GM12878 (cell line): ENCODE measurements around the gene IRS2. TPM values are rescaled to one million over a fixed set of nuclear protein-coding genes. Genes with fewer than 3 reads are reported as not detected.

Experiments
- ATAC-seq: fragments of 200-7000 bp; cut with Tn5 transposase; 3 replicates; pipeline ENCODE4 v1.9.1; 2020; ENCODE audit warnings: mild to moderate bottlenecking, moderate library complexity
- BruUV-seq: library from RNA; stranded (reverse); fragments of 400-500 nt; replicated peaks from 2 replicates; lab custom pipeline; 2021; lab: Mats Ljungman, UMichigan
- CTCF ChIA-PET: fragments of 300-600 bp; sonication (Branson Sonifier 250); formaldehyde crosslinking; extraction: SDS; loops from one replicate; lab custom pipeline; 2021; ENCODE audit warnings: inconsistent platforms; lab: Yijun Ruan, JAX
- POLR2A ChIA-PET: fragments of 350-600 bp; formaldehyde crosslinking; extraction: SDS; loops from one replicate; lab custom pipeline; 2021; ENCODE audit warnings: inconsistent platforms; lab: Charles Lee
- RAD21 ChIA-PET: fragments of 300-600 bp; sonication (Branson Sonifier 250); formaldehyde crosslinking; loops from one replicate; lab custom pipeline; 2023; ENCODE audit warnings: antibody characterized with exemption; ENCODE audit not compliant: unreplicated experiment; lab: Charles Lee
- SMC1A ChIA-PET: fragments of 300-600 bp; sonication (Branson Sonifier 250); formaldehyde crosslinking; loops from one replicate; lab custom pipeline; 2023; ENCODE audit not compliant: unreplicated experiment, uncharacterized antibody; lab: Charles Lee
- DNase-seq: peaks from one replicate; pipeline ENCODE4 v3.0.0-alpha.2; 2011; ENCODE audit warnings: low read depth, low spot score
- FAIRE-seq: peaks from 3 replicates; lab custom pipeline; 2011; peaks lifted over from hg19 to GRCh38; lab: Jason Lieb, UNC
- H2AFZ ChIP-seq: 2 replicates; pipeline ENCODE4 v1.6.0; 2011; ENCODE audit warnings: low read depth, low read length, control low read depth; ENCODE audit not compliant: control insufficient read depth
- H3K27ac ChIP-seq: 2 replicates; pipeline ENCODE4 v1.5.1; 2011; ENCODE audit warnings: control low read depth; ENCODE audit not compliant: control insufficient read depth, insufficient read depth
- H3K27me3 ChIP-seq, 2 experiments: replicated peaks in 1 of 2; 2 replicates each; pipeline versions ENCODE4 v1.6.0 to v1.6.1; 2011; ENCODE audit warnings: low read length in 1 of 2; ENCODE audit not compliant: control insufficient read depth in 2 of 2, insufficient read depth in 2 of 2
- H3K36me3 ChIP-seq, 2 experiments: 2 replicates each; pipeline ENCODE4 v1.5.1; 2011; ENCODE audit warnings: low read length in 1 of 2; ENCODE audit not compliant: control insufficient read depth in 2 of 2, insufficient read depth in 2 of 2
- H3K4me1 ChIP-seq: 2 replicates; pipeline ENCODE4 v1.6.1; 2011; ENCODE audit warnings: mild to moderate bottlenecking, low read length, moderate library complexity, mixed read lengths; ENCODE audit not compliant: control insufficient read depth, insufficient read depth
- H3K4me2 ChIP-seq: 2 replicates; pipeline ENCODE4 v1.6.0; 2011; ENCODE audit warnings: control low read depth; ENCODE audit not compliant: control insufficient read depth, insufficient read depth
- H3K4me3 ChIP-seq: fragments of 200-600 bp; sonication (generic); 2 replicates; pipeline ENCODE4 v1.5.1; 2016
- H3K79me2 ChIP-seq: 2 replicates; pipeline ENCODE4 v1.6.0; 2011; ENCODE audit warnings: low read length; ENCODE audit not compliant: control insufficient read depth, insufficient read depth
- H3K9ac ChIP-seq: 2 replicates; pipeline ENCODE4 v1.8.0; 2011; ENCODE audit warnings: low read length, control low read depth, mixed read lengths; ENCODE audit not compliant: control insufficient read depth, insufficient read depth
- H3K9me3 ChIP-seq: replicated peaks from 3 replicates; pipeline ENCODE4 v1.5.1; 2011; ENCODE audit warnings: mild to moderate bottlenecking, low read length; ENCODE audit not compliant: control insufficient read depth, insufficient read depth
- H4K20me1 ChIP-seq: 2 replicates; pipeline ENCODE4 v1.6.0; 2011; ENCODE audit not compliant: control insufficient read depth, insufficient read depth
- MTA2 ChIP-seq: fragments of 450-650 bp; IDR thresholded peaks from 2 replicates; pipeline ENCODE4 v1.6.1; 2016; ENCODE audit warnings: low read depth, mild to moderate bottlenecking, moderate library complexity
- NBN ChIP-seq: fragments of 450-650 bp; IDR thresholded peaks from 2 replicates; pipeline ENCODE4 v1.6.1; 2016
- NR2F1 ChIP-seq: fragments of 450-650 bp; conservative IDR thresholded peaks from 2 replicates; pipeline ENCODE4 v1.6.1; 2017; ENCODE audit warnings: mild to moderate bottlenecking
- PAX5 ChIP-seq: IDR thresholded peaks from 2 replicates; pipeline ENCODE4 v1.6.1; 2011; ENCODE audit warnings: low read depth, low read length, borderline replicate concordance
- TCF12 ChIP-seq: IDR thresholded peaks from 2 replicates; pipeline ENCODE4 v1.6.1; 2011; ENCODE audit warnings: low read depth, mild to moderate bottlenecking, low read length
- WGBS: methylation state at CpG from one replicate; pipeline ENCODE4 v1.1.6; 2016; ENCODE audit warnings: low lambda C conversion rate; ENCODE audit not compliant: insufficient replicate concordance, insufficient coverage; ENCODE audit errors: missing lambda C conversion rate; 5-methylcytosine and 5-hydroxymethylcytosine counted together
- in situ Hi-C: fragments of 300-500 bp; cut with MboI; formaldehyde crosslinking; loops from 9 replicates; pipeline ENCODE4 v1.14.3; 2018; ENCODE audit warnings: mixed read lengths
- intact Hi-C: fragments of 100-400 bp; cut with micrococcal nuclease; formaldehyde crosslinking; loops from one replicate; pipeline ENCODE4 v1.14.2; 2022; ENCODE audit not compliant: unreplicated experiment
- polyA plus RNA-seq, 11 experiments: library from polyadenylated mRNA; depleted of rRNA in 4 of 11; unstranded in 6 of 11; stranded (reverse) in 5 of 11; fragments of >200 nt; fragmentation: Nextera tagmentation in 4 of 11; fragmentation: Illumina TruSeq in 1 of 11; extraction: Ambion mirVana in 4 of 11; extraction: Trizol in 1 of 11; gene quantifications; 1 replicate in 1 of 11; 2 replicates in 10 of 11; pipeline versions ENCODE4 v1.2.1 to v1.2.3, GENCODE V29; 2011 to 2016; ENCODE audit warnings: inconsistent platforms in 2 of 11, missing spikeins in 2 of 11, low read depth in 1 of 11
- total RNA-seq, 4 experiments: library from RNA; depleted of rRNA in 3 of 4; stranded (reverse); fragments of >200 nt in 3 of 4; fragmentation: Illumina TruSeq in 1 of 4; extraction: Trizol in 1 of 4; gene quantifications; 2 replicates each; pipeline versions ENCODE4 v1.2.1 to v1.2.3, GENCODE V29; 2013 to 2021
- TF ChIP-seq, protein P1 (sequence below): fragments of 450-650 bp; IDR thresholded peaks from 2 replicates; pipeline ENCODE4 v1.6.1; 2016; ENCODE audit warnings: mild to moderate bottlenecking
- TF ChIP-seq, protein P2 (sequence below): fragments of 450-650 bp; IDR thresholded peaks from 2 replicates; pipeline ENCODE4 v1.6.1; 2016; ENCODE audit warnings: mild to moderate bottlenecking, moderate library complexity, borderline replicate concordance
- TF ChIP-seq, protein P3 (sequence below): fragments of 450-650 bp; IDR thresholded peaks from 2 replicates; pipeline ENCODE4 v1.6.1; 2018; ENCODE audit warnings: borderline replicate concordance, mild to moderate bottlenecking; ENCODE audit not compliant: partially characterized antibody
- TF ChIP-seq, protein P4 (sequence below): fragments of 450-650 bp; IDR thresholded peaks from 2 replicates; pipeline ENCODE4 v1.6.1; 2017; ENCODE audit warnings: borderline replicate concordance

The IRS2 gene
- total and polyA plus RNA-seq, 10 of the 15 experiments (the other 5 are each of a cell fraction or from before 2014, with no cell fraction given) = 0.01 to 0.31 (median 0.07) TPM; not detected in 6

DNA sequence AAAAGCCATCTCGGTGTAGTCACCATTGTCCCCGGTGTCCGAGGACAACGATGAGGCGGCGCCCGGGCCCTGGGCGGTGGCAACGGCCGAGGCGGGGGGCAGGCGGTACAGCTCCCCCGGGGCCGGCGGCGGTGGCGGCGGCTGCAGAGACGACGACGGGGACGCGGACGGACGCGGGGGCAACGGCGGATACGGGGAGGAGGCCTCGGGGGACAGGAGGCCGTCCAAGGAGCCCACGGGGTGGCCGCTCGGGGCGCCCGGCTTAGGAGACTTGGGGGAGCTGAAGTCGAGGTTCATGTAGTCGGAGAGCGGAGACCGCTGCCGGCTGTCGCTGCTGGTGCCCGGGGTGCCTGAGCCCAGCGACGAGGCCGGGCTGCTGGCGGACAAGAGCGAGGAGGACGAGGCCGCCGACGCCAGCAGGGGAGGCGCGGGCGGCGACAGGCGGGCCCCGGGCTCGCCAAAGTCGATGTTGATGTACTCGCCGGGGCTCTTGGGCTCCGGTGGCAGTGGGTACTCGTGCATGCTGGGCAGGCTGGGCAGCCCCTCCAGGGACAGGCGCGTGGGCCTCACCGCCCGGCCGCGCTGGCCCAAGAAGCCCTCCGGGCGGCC, 3.5 kb downstream of the IRS2 start (continued):
- TF ChIP-seq, protein P1, sequence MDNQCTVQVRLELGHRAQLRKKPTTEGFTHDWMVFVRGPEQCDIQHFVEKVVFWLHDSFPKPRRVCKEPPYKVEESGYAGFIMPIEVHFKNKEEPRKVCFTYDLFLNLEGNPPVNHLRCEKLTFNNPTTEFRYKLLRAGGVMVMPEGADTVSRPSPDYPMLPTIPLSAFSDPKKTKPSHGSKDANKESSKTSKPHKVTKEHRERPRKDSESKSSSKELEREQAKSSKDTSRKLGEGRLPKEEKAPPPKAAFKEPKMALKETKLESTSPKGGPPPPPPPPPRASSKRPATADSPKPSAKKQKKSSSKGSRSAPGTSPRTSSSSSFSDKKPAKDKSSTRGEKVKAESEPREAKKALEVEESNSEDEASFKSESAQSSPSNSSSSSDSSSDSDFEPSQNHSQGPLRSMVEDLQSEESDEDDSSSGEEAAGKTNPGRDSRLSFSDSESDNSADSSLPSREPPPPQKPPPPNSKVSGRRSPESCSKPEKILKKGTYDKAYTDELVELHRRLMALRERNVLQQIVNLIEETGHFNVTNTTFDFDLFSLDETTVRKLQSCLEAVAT = no peak
- no peak for TF ChIP-seq TCF12

DNA sequence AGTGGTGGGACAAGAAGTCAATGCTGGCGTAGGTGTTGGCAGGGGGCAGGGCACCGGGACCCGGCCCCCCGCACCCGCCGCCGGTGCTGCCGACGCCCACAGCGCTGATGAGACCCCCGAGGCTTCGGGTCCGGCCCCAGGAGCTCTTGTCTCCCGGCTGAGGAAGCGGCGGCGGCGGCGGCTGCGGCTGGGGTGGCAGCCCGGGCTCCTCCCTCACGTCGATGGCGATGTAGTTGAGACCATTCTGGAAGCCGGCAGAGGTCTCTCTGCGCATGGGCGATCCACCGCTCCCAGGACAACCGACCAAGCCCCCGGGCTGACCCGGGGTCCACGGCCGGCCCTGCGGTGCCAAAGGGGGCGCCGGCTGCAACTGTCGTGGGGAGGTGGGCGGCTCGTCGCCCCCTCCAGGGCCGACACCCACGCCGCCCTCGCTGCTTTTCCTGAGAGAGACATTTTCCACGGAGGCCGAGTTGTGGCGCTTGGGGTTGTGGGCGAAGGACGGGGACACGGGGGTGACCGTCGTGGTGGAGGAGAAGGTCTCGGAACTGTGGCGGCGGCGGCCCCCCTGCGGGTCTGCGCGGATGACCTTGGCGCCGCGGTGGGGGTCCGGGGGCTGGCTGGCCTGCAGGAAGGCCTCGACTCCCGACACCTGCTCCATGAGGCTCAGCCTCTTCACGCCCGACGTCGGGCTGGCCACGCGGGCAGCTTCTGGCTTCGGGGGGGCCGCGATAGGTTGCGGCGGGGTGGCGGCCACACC, 4.1 kb downstream of the IRS2 start:
- no peak for FAIRE-seq
- POLR2A ChIA-PET = no interaction called here
- 90% methylated on average over 58 of the region's 77 CpGs for WGBS
- H3K9ac ChIP-seq = no peak overlapping the region
- H3K27me3 ChIP-seq = no peaks in the 10 kb centered on the region; a peak in 1 of 4 replicates
- H2AFZ ChIP-seq = no peak overlapping the region
- no TSS peak for BruUV-seq
- RAD21 ChIA-PET = no interaction called here
- CTCF ChIA-PET = interaction anchor here (0.6 kb wide), 1 partner anchor 190 kb away, joined by 3 read pairs; no protein-coding TSS in a partner anchor
- no peaks in the 10 kb centered on the region for H3K36me3 ChIP-seq
- intact Hi-C loops (no loop called here), in situ Hi-C loops (no loop called here)
- no peak for DNase-seq
- SMC1A ChIA-PET = no interaction called here
- H3K27ac ChIP-seq = no peak overlapping the region
- no peaks in the 10 kb centered on the region for H3K79me2 ChIP-seq
- no peaks in the 10 kb centered on the region; the same call in 2 of the 3 replicates for H3K9me3 ChIP-seq
- no peak for ATAC-seq
- H3K4me3 ChIP-seq = no peak overlapping the region
- H4K20me1 ChIP-seq = no peaks in the 10 kb centered on the region
- H3K4me2 ChIP-seq = no peak overlapping the region
- H3K4me1 ChIP-seq = no peaks in the 10 kb centered on the region
- TF ChIP-seq NBN (no peak), PAX5 (no peak), MTA2 (no peak), NR2F1 (no peak)
- TF ChIP-seq, protein P2, sequence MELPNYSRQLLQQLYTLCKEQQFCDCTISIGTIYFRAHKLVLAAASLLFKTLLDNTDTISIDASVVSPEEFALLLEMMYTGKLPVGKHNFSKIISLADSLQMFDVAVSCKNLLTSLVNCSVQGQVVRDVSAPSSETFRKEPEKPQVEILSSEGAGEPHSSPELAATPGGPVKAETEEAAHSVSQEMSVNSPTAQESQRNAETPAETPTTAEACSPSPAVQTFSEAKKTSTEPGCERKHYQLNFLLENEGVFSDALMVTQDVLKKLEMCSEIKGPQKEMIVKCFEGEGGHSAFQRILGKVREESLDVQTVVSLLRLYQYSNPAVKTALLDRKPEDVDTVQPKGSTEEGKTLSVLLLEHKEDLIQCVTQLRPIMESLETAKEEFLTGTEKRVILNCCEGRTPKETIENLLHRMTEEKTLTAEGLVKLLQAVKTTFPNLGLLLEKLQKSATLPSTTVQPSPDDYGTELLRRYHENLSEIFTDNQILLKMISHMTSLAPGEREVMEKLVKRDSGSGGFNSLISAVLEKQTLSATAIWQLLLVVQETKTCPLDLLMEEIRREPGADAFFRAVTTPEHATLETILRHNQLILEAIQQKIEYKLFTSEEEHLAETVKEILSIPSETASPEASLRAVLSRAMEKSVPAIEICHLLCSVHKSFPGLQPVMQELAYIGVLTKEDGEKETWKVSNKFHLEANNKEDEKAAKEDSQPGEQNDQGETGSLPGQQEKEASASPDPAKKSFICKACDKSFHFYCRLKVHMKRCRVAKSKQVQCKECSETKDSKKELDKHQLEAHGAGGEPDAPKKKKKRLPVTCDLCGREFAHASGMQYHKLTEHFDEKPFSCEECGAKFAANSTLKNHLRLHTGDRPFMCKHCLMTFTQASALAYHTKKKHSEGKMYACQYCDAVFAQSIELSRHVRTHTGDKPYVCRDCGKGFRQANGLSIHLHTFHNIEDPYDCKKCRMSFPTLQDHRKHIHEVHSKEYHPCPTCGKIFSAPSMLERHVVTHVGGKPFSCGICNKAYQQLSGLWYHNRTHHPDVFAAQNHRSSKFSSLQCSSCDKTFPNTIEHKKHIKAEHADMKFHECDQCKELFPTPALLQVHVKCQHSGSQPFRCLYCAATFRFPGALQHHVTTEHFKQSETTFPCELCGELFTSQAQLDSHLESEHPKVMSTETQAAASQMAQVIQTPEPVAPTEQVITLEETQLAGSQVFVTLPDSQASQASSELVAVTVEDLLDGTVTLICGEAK = no peak
- TF ChIP-seq, protein P3, sequence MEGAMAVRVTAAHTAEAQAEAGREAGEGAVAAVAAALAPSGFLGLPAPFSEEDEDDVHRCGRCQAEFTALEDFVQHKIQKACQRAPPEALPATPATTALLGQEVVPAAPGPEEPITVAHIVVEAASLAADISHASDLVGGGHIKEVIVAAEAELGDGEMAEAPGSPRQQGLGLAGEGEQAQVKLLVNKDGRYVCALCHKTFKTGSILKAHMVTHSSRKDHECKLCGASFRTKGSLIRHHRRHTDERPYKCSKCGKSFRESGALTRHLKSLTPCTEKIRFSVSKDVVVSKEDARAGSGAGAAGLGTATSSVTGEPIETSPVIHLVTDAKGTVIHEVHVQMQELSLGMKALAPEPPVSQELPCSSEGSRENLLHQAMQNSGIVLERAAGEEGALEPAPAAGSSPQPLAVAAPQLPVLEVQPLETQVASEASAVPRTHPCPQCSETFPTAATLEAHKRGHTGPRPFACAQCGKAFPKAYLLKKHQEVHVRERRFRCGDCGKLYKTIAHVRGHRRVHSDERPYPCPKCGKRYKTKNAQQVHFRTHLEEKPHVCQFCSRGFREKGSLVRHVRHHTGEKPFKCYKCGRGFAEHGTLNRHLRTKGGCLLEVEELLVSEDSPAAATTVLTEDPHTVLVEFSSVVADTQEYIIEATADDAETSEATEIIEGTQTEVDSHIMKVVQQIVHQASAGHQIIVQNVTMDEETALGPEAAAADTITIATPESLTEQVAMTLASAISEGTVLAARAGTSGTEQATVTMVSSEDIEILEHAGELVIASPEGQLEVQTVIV = no peak
- TF ChIP-seq, protein P4, sequence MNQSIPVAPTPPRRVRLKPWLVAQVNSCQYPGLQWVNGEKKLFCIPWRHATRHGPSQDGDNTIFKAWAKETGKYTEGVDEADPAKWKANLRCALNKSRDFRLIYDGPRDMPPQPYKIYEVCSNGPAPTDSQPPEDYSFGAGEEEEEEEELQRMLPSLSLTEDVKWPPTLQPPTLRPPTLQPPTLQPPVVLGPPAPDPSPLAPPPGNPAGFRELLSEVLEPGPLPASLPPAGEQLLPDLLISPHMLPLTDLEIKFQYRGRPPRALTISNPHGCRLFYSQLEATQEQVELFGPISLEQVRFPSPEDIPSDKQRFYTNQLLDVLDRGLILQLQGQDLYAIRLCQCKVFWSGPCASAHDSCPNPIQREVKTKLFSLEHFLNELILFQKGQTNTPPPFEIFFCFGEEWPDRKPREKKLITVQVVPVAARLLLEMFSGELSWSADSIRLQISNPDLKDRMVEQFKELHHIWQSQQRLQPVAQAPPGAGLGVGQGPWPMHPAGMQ = no peak
